ENCODE results near the gene HAUS5.

The HAUS5 gene

DNA sequence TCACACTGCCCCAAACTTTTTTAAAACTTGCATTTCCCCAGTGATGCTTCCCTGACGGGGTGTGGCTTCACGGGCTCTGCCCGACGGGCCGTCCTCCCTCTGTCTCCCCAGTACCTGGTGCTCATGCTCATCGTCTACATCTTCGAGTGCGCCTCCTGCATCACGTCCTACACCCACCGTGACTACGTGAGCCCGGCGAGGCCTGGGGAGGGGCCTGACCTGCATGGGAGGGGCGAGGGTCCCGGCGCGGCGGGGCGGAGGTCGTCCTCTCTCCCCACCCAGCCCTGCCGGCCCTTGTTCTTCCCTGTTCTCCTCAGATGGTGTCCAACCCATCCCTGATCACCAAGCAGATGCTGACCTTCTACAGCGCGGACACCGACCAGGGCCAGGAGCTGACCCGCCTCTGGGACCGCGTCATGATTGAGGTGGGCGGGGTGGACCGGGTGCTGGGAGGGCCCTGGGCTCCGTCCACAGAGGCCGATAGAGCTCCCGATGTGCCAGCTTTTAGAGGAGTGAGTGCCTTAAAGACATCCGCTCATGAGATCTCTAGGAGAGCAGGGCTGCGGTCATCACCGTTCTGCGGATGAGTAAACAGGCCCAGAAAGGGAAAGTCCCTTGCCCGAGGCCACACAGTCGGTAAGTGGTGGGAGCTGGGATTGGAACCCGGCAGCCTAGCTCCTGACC is 60.7 kb downstream of the HAUS5 start:
- peak; percentile 24 to 40 for DNase-seq
